ENCODE measurements around the gene RSAD2. TPM values are rescaled to one million over a fixed set of nuclear protein-coding genes. Genes with fewer than 3 reads are reported as not detected.

The RSAD2 gene
- total and polyA plus RNA-seq, 9 of the 15 experiments (the other 6 are each of a cell fraction or from before 2014, with no cell fraction given), result 0.15 to 1.4 (median 0.28) TPM

- TF ChIP-seq ZBTB40 (IDR thresholded peaks at IDR 0.05), result peak; percentile 56; the same call in 1 of the 2 replicates
- TF ChIP-seq ZBTB40 (CRISPR knock-in tag; IDR thresholded peaks at IDR 0.05), result no peak
- 0 out of 2 replicates have a peak, but pooled peaks have one; percentile 25 for TF ChIP-seq ELF1 (tag; IDR thresholded peaks at IDR 0.05)
- no peak for TF ChIP-seq FOXP4 (CRISPR knock-in tag; IDR thresholded peaks at IDR 0.05; ENCODE audit: borderline replicate concordance)
- peak in 1 of 2 experiments; percentile 57; a peak in 1 of 3 replicates for TF ChIP-seq CBX3 (IDR thresholded peaks at IDR 0.05; ENCODE audit: borderline replicate concordance in 1 of 2, low read length in 2 of 2)
- TF ChIP-seq SIN3B (IDR thresholded peaks at IDR 0.05; ENCODE audit: low read depth), result no peak
- TF ChIP-seq NCOA2 (IDR thresholded peaks at IDR 0.05; ENCODE audit: partially characterized antibody in 2 of 2), result peak in 1 of 2 experiments; percentile 64
- TF ChIP-seq PYGO2 (tag; IDR thresholded peaks at IDR 0.05), result no peak
- no peak for TF ChIP-seq EGR1 (conservative IDR thresholded peaks at IDR 0.05)
- no peak for TF ChIP-seq BDP1 (IDR thresholded peaks at IDR 0.05; ENCODE audit: insufficient read depth, insufficient read length)
- no peak for TF ChIP-seq SAFB (IDR thresholded peaks at IDR 0.05; ENCODE audit: borderline replicate concordance, low read depth, low read length)
- TF ChIP-seq ZNF146 (CRISPR knock-in tag; IDR thresholded peaks at IDR 0.05; ENCODE audit: unreplicated experiment), result no peak
- peak; percentile 95 for TF ChIP-seq HDAC3 (IDR thresholded peaks at IDR 0.05; ENCODE audit: borderline replicate concordance, partially characterized antibody)
- no peak for TF ChIP-seq SREBF2 (CRISPR knock-in tag; IDR thresholded peaks at IDR 0.05)
- no peak for TF ChIP-seq SMAD2 (IDR thresholded peaks at IDR 0.05; ENCODE audit: low read depth, low read length)
- peak; percentile 69; the same call in 1 of the 2 replicates for TF ChIP-seq NCOA1 (IDR thresholded peaks at IDR 0.05; ENCODE audit: low read depth)
- no peak for TF ChIP-seq ZNF134 (CRISPR knock-in tag; conservative IDR thresholded peaks at IDR 0.05)
These were observed 32.1 kb downstream of the RSAD2 start (continued) for GRCh38 chr2:6909431-6910385.
